ENCODE results near the gene C5. TPM values are rescaled to one million over a fixed set of nuclear protein-coding genes. Genes with fewer than 3 reads are reported as not detected.

Gene C5
- 11.6 to 16.5 TPM (median 13.9 TPM) in 5 replicates for total RNA-seq (2022; extraction: Qiagen RNA extraction; ENCODE audit: low read depth)

DNA sequence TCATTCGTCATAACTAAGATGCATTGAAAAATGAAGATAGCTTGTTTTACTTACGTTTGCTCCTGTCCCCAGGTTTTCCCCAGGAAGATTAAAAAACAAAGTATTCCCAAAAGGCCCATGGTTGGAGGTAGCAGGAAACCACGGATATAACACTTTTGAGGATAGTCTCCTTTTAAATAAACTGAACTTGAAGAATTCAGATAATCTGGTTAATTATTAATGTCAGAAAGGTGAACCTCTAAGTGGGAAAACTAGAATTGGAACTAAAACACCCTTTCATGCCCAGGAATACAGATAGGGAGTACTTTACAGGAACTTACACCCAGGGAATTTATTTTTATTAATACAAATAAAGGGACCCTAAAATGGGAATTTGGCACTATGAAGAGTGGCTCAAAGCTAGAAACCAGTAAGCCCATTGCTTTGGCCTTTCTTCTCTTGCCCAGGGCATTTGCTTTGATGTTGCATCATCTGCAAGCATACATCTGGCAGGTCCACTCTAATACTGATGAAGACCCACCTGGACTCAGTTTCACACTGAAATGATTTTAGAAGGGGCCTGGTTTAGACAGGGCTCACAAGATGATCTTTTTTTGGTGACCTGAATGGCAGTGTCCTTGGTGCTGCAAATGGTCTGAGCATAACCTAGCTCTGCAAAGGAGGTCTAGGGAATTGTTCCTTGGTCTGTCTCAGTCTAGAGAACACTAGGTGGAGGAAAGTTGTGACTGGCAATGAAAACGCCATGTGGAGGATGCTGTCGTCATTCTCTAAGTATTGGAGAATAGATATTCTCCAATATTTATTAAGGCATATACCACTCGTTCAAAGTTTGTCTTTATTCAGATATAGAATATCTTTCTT, at the start of gene C5:
C5 (minus strand) TSS at position 148 of the 861 bp plus-strand sequence; CDS start at position 119, 29 bp downstream.

DNA sequence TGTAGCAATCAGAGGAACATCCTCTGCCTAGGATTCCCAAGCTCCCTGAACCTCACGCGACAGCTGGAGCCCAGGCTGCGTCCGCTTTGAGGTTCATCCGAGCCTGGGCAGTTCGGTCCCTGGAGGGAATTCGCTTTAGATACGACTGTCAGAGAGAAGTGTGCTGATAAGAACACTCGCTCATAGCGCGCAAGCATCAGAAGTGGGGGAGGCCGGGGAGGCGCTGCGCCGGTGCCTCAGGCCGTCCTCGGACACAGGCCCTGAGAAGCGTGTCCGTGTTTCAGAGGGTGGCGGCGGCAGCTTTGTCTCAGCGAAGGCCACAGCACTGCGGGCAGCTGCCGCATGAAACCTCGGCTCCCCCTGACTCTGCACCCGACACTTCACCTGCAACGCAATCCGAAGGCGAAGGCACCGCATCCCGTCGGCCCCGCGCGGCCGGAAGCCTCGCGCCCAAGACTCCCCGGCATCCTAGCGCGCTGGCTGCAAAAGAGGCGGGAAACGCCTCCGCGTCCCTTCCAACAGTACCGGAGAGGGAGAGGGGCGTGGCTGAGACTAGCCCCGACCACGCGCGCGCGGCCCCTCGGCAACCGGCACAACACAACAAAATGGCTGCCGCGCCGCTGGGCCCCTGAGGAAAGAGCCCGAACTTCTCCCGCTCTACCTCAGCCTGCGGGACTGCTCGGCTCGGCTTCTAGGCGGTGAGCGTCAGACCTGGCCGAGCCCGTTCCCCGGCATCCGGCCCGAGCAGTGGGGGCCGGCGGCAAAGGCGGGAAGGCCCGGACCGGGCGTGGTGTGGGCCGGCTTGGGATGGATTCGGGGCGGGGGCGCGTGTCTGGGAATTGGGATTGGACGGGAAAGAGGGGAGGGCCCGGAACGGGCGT, 24.5 kb upstream of the C5 start, which contains the start of gene CNTRL:
CNTRL (plus strand) TSS at position 586 of the 881 bp plus-strand sequence. CDS start 13,372 bp downstream, outside the sequence.

DNA sequence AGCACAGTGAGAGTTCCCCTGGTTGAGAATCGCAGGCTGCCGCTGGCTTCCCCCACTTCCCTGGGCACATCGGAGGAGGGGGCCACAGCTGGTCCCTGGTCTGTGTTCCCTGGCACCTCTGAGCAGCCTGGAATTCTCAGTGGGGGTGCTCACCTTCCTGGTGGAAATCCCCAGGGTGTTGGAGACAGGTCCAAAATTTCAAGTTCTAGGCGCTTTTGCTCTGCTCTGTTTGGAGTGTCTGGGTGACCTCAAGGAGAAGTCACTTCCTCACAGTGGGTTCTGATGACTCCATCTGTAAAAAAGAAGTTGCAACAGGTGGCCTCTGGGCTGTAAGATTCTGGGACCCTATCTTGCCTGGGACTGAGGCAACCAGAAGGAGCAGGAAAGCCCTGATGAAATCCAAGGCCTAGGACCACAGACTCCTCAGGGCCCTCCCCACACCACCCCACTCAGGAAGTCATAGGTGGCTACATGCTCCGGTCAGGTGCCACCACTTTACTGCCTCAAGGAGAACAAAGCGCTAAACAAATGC, 123.6 kb downstream of the C5 start, which contains the start of gene TRAF1:
TRAF1 (minus strand) TSS at position 400 of the 532 bp plus-strand sequence. CDS start 721 bp downstream, outside the sequence.

Other genes with a start within 250 kb of the C5 start
- 31.5 to 38.3 TPM (median 34.3 TPM) in 5 replicates for gene PSMD5, start 207.4 kb downstream of the C5 start, total RNA-seq (2022; extraction: Qiagen RNA extraction; ENCODE audit: low read depth)
- 98.1 to 135 TPM (median 125 TPM) in 5 replicates for gene PHF19, start 173.1 kb downstream of the C5 start, total RNA-seq (2022; extraction: Qiagen RNA extraction; ENCODE audit: low read depth)
- gene TRAF1, start 123.5 kb downstream of the C5 start, total RNA-seq (2022; extraction: Qiagen RNA extraction; ENCODE audit: low read depth) = 4.1 to 12.0 TPM (median 7.0 TPM) in 5 replicates
- 5.7 to 7.6 TPM (median 6.9 TPM) in 5 replicates for gene CNTRL, start 24.7 kb upstream of the C5 start, total RNA-seq (2022; extraction: Qiagen RNA extraction; ENCODE audit: low read depth)
- gene RAB14, start 151.6 kb upstream of the C5 start, total RNA-seq (2022; extraction: Qiagen RNA extraction; ENCODE audit: low read depth) = 39.0 to 54.5 TPM (median 49.1 TPM) in 5 replicates
- 43.8 to 47.3 TPM (median 46.3 TPM) in 5 replicates for gene GSN, start 217.9 kb upstream of the C5 start, total RNA-seq (2022; extraction: Qiagen RNA extraction; ENCODE audit: low read depth)

All from A549 treated with DMSO at 1 μM for 4 hours (cell line).